HG03520 (cell line): ENCODE results near the gene LRP2BP.
"Not testable (repeated sequence)": the region's sequence is repeated elsewhere in the genome, so short reads cannot be mapped to it uniquely, and the experiment has no call there.

ENCODE experiments used
- ATAC-seq: cut with Tn5 transposase; IDR thresholded peaks from one replicate; pipeline ENCODE4 v1.9.1; 2021; ENCODE audit warnings: mild to moderate bottlenecking, moderate library complexity; ENCODE audit not compliant: unreplicated experiment

Gene LRP2BP

GRCh38 chr4:185362570-185362969 is 33.2 kb downstream of the LRP2BP start:
- not testable (repeated sequence) for ATAC-seq

- ATAC-seq: no peak
Observed at GRCh38 chr4:185361872-185362271, 33.9 kb downstream of the LRP2BP start.

GRCh38 chr4:185359767-185360446 is 35.8 kb downstream of the LRP2BP start:
- ATAC-seq: no peak

- ATAC-seq: no peak
Observed at GRCh38 chr4:185358959-185359358, 36.8 kb downstream of the LRP2BP start.

GRCh38 chr4:185358514-185358913 is 37.2 kb downstream of the LRP2BP start:
- ATAC-seq: no peak

GRCh38 chr4:185357733-185358440 is 37.8 kb downstream of the LRP2BP start:
- ATAC-seq: no peak

GRCh38 chr4:185357211-185357610 is 38.5 kb downstream of the LRP2BP start:
- no peak for ATAC-seq

- ATAC-seq: no peak
Observed at GRCh38 chr4:185352741-185353140, 43.0 kb downstream of the LRP2BP start.

- ATAC-seq: no peak
Observed at GRCh38 chr4:185352202-185352601, 43.5 kb downstream of the LRP2BP start.

- ATAC-seq: no peak
Observed at GRCh38 chr4:185351691-185352090, 44.0 kb downstream of the LRP2BP start.

GRCh38 chr4:185346975-185347601 is 48.6 kb downstream of the LRP2BP start:
- no peak for ATAC-seq

GRCh38 chr4:185344743-185345538 is 50.8 kb downstream of the LRP2BP start:
- peak; percentile 45 for ATAC-seq

- no peak for ATAC-seq
Observed at GRCh38 chr4:185343726-185344581, 51.8 kb downstream of the LRP2BP start.

- ATAC-seq: peak; percentile 64
Observed at GRCh38 chr4:185341841-185342240, 53.9 kb downstream of the LRP2BP start.

GRCh38 chr4:185341377-185341776 is 54.3 kb downstream of the LRP2BP start:
- no peak for ATAC-seq

- no peak for ATAC-seq
Observed at GRCh38 chr4:185339941-185340340, 55.8 kb downstream of the LRP2BP start.

- no peak for ATAC-seq
Observed at GRCh38 chr4:185335579-185335978, 60.1 kb downstream of the LRP2BP start.

GRCh38 chr4:185334326-185334725 is 61.4 kb downstream of the LRP2BP start:
- no peak for ATAC-seq

- ATAC-seq: peak; percentile 82
Observed at GRCh38 chr4:185332575-185333464, 62.9 kb downstream of the LRP2BP start.
